OCI-LY7 (cell line): ENCODE measurements around the gene CLEC18A. TPM values are rescaled to one million over a fixed set of nuclear protein-coding genes. Genes with fewer than 3 reads are reported as not detected.
"Not testable (repeated sequence)": the region's sequence is repeated elsewhere in the genome, so short reads cannot be mapped to it uniquely, and the experiment has no call there.

Experiments used
- BruUV-seq: library from RNA; stranded (reverse); fragments of 400-500 nt; replicated peaks from 2 replicates; lab custom pipeline; 2021; lab: Mats Ljungman, UMichigan
- CTCF ChIA-PET: fragments of 300-600 bp; sonication (Branson Sonifier 250); formaldehyde crosslinking; loops from one replicate; lab custom pipeline; 2022; ENCODE audit warnings: antibody characterized with exemption; ENCODE audit not compliant: unreplicated experiment; lab: Charles Lee
- POLR2A ChIA-PET: fragments of 300-600 bp; sonication (Branson Sonifier 250); formaldehyde crosslinking; loops from one replicate; lab custom pipeline; 2022; ENCODE audit warnings: antibody characterized with exemption; lab: Charles Lee
- DNase-seq: peaks from one replicate; pipeline ENCODE4 v3.0.0-alpha.2; 2015; ENCODE audit warnings: low spot score
- H2AFZ ChIP-seq: fragments of 200-600 bp; sonication (generic), shearing (Covaris generic); 2 replicates; pipeline ENCODE4 v1.6.1; 2014; ENCODE audit warnings: mild to moderate bottlenecking, antibody characterized with exemption, low read length, moderate library complexity
- H3K27ac ChIP-seq: fragments of 200-600 bp; sonication (generic); 2 replicates; pipeline ENCODE4 v1.5.1; 2014; ENCODE audit warnings: mixed run types, low read depth, mild to moderate bottlenecking, moderate library complexity, low read length, inconsistent platforms; ENCODE audit not compliant: poor library complexity, severe bottlenecking
- H3K36me3 ChIP-seq: fragments of 200-600 bp; sonication (generic); 2 replicates; pipeline ENCODE4 v1.6.1; 2014; ENCODE audit warnings: mild to moderate bottlenecking, antibody characterized with exemption, low read length, moderate library complexity, mixed read lengths; ENCODE audit not compliant: insufficient read depth
- H3K4me1 ChIP-seq: fragments of 200-600 bp; sonication (generic); 2 replicates; pipeline ENCODE4 v1.5.1; 2014; ENCODE audit warnings: mild to moderate bottlenecking, low read length; ENCODE audit not compliant: insufficient read depth, poor library complexity, severe bottlenecking
- H3K4me2 ChIP-seq: fragments of 200-600 bp; sonication (generic); 2 replicates; pipeline ENCODE4 v1.6.1; 2014; ENCODE audit warnings: mild to moderate bottlenecking, low read length
- H3K4me3 ChIP-seq: fragments of 200-600 bp; sonication (generic); 2 replicates; pipeline ENCODE4 v1.5.1; 2014; ENCODE audit warnings: mild to moderate bottlenecking, low read depth, low read length; ENCODE audit not compliant: poor library complexity, severe bottlenecking
- H3K79me2 ChIP-seq: fragments of 200-600 bp; sonication (generic); 2 replicates; pipeline ENCODE4 v1.6.1; 2016; ENCODE audit warnings: low read depth, mild to moderate bottlenecking, low read length, moderate library complexity, mixed read lengths; ENCODE audit not compliant: insufficient read depth
- H3K9me2 ChIP-seq: fragments of 200-600 bp; sonication (generic); 2 replicates; pipeline ENCODE4 v1.6.1; 2016; ENCODE audit warnings: mild to moderate bottlenecking, low read length, mixed read lengths; ENCODE audit not compliant: insufficient read depth
- H3K9me3 ChIP-seq: fragments of 200-600 bp; sonication (generic); 2 replicates; pipeline ENCODE4 v1.6.1; 2014; ENCODE audit warnings: mild to moderate bottlenecking, mixed run types, low read length, mixed read lengths
- H4K20me1 ChIP-seq: fragments of 200-600 bp; sonication (generic); 2 replicates; pipeline ENCODE4 v1.6.1; 2014; ENCODE audit warnings: mild to moderate bottlenecking, antibody characterized with exemption, low read length, moderate library complexity, mixed read lengths; ENCODE audit not compliant: insufficient read depth
- intact Hi-C: fragments of 100-400 bp; cut with micrococcal nuclease; formaldehyde crosslinking; loops from one replicate; pipeline ENCODE4 v1.10.0; 2022; ENCODE audit not compliant: unreplicated experiment
- total RNA-seq, 2 experiments: library from RNA; depleted of rRNA in 1 of 2; stranded (reverse); fragments of >200 nt in 1 of 2; shearing (Covaris generic) in 1 of 2; gene quantifications; 2 replicates each; pipeline ENCODE4 v1.2.3, GENCODE V29; 2014 to 2022

CLEC18A gene
- total RNA-seq, 2 experiments from 2014 or later = 0.09 to 0.19 TPM

- H4K20me1 ChIP-seq, H3K4me2 ChIP-seq, H3K27ac ChIP-seq, DNase-seq, H3K36me3 ChIP-seq, H3K4me1 ChIP-seq, H3K79me2 ChIP-seq, H2AFZ ChIP-seq, CTCF ChIA-PET, H3K4me3 ChIP-seq, intact Hi-C loops, H3K9me2 ChIP-seq, H3K9me3 ChIP-seq, BruUV-seq: not testable (repeated sequence)
- POLR2A ChIA-PET = interaction anchor here (0.7 kb wide), 1 partner anchor 228 kb away, joined by 6 read pairs; no protein-coding TSS in a partner anchor
Measured at GRCh38 chr16:69972120-69972519, 21.0 kb downstream of the CLEC18A start.

- POLR2A ChIA-PET, H2AFZ ChIP-seq, H3K9me3 ChIP-seq, H3K27ac ChIP-seq, BruUV-seq, H3K9me2 ChIP-seq, H4K20me1 ChIP-seq, H3K4me2 ChIP-seq, H3K4me1 ChIP-seq, H3K4me3 ChIP-seq, CTCF ChIA-PET, H3K36me3 ChIP-seq, intact Hi-C loops, H3K79me2 ChIP-seq, DNase-seq: not testable (repeated sequence)
Measured at GRCh38 chr16:69972935-69973334, 21.8 kb downstream of the CLEC18A start.

GRCh38 chr16:69985196-69985595 is 34.1 kb downstream of the CLEC18A start:
- H3K4me1 ChIP-seq, POLR2A ChIA-PET, H3K4me3 ChIP-seq, H3K4me2 ChIP-seq, H3K79me2 ChIP-seq, BruUV-seq, H3K9me3 ChIP-seq, DNase-seq, H3K36me3 ChIP-seq, H3K9me2 ChIP-seq, CTCF ChIA-PET, intact Hi-C loops, H4K20me1 ChIP-seq, H2AFZ ChIP-seq, H3K27ac ChIP-seq: not testable (repeated sequence)

- BruUV-seq, H3K4me3 ChIP-seq, CTCF ChIA-PET, POLR2A ChIA-PET, H3K9me3 ChIP-seq, intact Hi-C loops, H3K4me2 ChIP-seq, H3K9me2 ChIP-seq, H2AFZ ChIP-seq, DNase-seq, H3K4me1 ChIP-seq, H4K20me1 ChIP-seq, H3K27ac ChIP-seq, H3K36me3 ChIP-seq, H3K79me2 ChIP-seq: not testable (repeated sequence)
Measured at GRCh38 chr16:69997956-69998355, 46.8 kb downstream of the CLEC18A start.

GRCh38 chr16:69999801-70000200 is 48.7 kb downstream of the CLEC18A start:
- POLR2A ChIA-PET, BruUV-seq, H3K27ac ChIP-seq, H3K9me3 ChIP-seq, H3K36me3 ChIP-seq, H3K4me3 ChIP-seq, H3K79me2 ChIP-seq, H2AFZ ChIP-seq, CTCF ChIA-PET, H4K20me1 ChIP-seq, intact Hi-C loops, H3K4me1 ChIP-seq, DNase-seq, H3K9me2 ChIP-seq, H3K4me2 ChIP-seq: not testable (repeated sequence)

GRCh38 chr16:70003511-70003910 is 52.4 kb downstream of the CLEC18A start:
- CTCF ChIA-PET, intact Hi-C loops, POLR2A ChIA-PET, H3K27ac ChIP-seq, H3K4me2 ChIP-seq, BruUV-seq, H3K4me1 ChIP-seq, DNase-seq, H3K36me3 ChIP-seq, H3K79me2 ChIP-seq, H3K4me3 ChIP-seq, H2AFZ ChIP-seq, H3K9me2 ChIP-seq, H4K20me1 ChIP-seq, H3K9me3 ChIP-seq: not testable (repeated sequence)

GRCh38 chr16:70008604-70009003 is 57.5 kb downstream of the CLEC18A start:
- intact Hi-C loops, H3K36me3 ChIP-seq, H3K9me3 ChIP-seq, H3K4me3 ChIP-seq, H4K20me1 ChIP-seq, H3K27ac ChIP-seq, H2AFZ ChIP-seq, CTCF ChIA-PET, H3K4me2 ChIP-seq, H3K79me2 ChIP-seq, POLR2A ChIA-PET, H3K9me2 ChIP-seq, BruUV-seq, DNase-seq, H3K4me1 ChIP-seq: not testable (repeated sequence)
